Ammon's horn (tissue), 1 donor: ENCODE measurements around the gene CCDC7.
"Not testable (repeated sequence)": the region's sequence is repeated elsewhere in the genome, so short reads cannot be mapped to it uniquely, and the experiment has no call there.

ENCODE experiments used
- DNase-seq: peaks from one replicate; pipeline ENCODE4 v3.0.0-alpha.2; 2016; ENCODE audit warnings: low spot score

CCDC7 gene

GRCh38 chr10:32454148-32454547 lies 8.2 kb downstream of the CCDC7 start:
- no peak for DNase-seq

DNA sequence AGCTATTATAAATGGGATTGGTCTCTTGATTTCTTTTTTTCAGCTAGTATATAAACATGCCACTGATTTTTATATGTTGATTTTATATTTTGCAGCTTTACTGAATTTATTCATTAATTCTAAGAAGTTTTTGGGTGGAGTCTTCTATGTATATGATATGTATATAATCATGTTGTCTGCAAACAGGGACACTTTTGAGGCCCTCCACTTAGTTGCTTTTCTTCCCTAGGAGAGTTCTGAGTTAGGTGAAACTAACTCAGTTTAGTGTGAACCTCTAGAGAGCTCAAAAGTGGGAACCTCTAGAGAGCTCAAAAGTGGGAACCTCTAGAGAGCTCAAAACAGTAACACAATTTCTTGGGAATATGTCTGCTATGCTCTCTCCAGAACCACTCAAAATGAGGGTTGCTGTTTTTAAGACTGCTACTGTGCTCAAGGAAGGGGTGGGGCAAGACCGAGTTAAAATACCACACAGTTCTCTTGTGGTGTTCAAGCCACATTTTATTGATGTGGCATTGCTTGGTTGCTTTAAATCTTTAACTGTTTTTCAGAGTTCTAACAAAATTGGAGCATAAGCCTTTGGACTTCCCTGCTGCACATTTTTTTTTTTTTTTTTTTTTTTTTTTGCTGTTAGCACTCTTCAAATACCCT lies 13.2 kb downstream of the CCDC7 start:
- no peak for DNase-seq

GRCh38 chr10:32461203-32461602 lies 15.3 kb downstream of the CCDC7 start:
- no peak for DNase-seq

- DNase-seq: no peak
Measured at GRCh38 chr10:32471232-32471631, 25.3 kb downstream of the CCDC7 start.

DNA sequence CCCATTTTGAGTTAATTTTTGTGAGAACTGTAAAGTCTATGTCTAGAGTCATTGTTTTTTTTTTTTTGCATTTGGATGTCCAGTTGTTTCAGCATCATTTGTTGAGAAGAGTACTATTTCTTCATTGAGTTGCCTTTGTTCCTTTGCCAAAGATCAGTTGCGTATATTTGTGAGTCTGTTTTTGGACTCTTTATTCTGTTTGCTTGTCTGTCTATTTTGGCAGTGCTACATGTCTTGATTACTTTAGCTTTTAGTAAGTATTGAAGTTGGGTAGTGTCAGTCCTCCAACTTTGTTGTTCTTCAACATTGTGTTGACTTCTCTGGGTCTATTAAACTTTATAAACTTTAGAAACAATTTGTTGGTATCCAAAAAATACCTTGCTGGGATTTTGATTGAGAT lies 31.6 kb downstream of the CCDC7 start:
- no peak for DNase-seq

DNA sequence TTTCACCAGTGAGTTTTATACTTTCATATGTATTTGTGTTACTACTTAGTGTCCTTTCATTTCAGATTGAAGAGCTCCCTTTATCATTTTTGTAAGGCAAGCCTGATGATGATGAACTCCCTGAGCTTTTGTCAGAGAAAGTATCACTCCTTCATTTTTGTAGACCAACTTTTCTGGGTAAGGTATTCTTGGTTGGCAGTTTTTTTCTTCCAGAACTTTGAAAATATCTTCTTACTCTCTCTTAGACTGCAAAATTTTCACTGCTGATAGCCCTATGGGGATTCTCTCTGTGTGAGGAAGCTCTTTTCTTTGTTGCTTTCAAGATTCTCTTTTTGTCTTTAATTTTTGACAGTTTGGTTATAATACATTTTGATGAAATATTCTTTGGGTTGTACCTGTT lies 35.7 kb downstream of the CCDC7 start:
- DNase-seq: no peak

DNA sequence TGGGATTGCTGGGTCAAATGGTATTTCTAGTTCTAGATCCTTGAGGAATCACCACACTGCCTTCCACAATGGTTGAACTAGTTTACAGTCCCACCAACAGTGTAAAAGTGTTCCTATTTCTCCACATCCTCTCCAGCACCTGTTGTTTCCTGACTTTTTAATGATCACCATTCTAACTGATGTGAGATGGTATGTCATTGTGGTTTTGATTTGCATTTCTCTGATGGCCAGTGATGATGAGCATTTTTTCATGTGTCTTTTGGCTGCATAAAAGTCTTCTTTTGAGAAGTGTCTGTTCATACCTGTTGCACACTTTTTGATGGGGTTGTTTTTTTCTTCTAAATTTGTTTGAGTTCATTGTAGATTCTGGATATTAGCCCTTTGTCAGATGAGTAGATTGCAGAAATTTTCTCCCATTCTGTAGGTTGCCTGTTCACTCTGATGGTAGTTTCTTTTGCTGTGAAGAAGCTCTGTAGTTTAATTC lies 37.1 kb downstream of the CCDC7 start:
- not testable (repeated sequence) for DNase-seq

GRCh38 chr10:32488038-32488437 lies 42.1 kb downstream of the CCDC7 start:
- not testable (repeated sequence) for DNase-seq

GRCh38 chr10:32489158-32489557 lies 43.2 kb downstream of the CCDC7 start:
- DNase-seq: no peak

DNA sequence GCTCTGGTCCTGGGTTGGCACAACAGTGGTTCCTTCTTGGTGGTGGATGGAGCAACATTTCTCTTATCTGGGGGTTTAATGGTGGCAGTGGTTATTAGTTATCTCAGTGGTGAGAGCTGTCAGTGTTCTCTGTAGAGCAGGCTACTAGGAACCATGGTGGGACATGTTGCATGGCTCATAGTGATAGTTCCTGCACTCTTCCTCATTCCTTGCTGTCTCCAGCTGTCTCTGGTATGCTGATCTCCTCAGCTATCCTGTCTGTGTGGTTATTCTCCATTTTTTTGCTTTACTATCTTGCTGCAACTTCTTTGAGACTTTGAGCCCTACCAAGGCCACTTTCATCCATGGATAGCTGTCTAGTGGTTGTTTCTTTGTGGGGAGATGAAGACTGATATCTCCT lies 44.0 kb downstream of the CCDC7 start:
- DNase-seq: no peak

DNA sequence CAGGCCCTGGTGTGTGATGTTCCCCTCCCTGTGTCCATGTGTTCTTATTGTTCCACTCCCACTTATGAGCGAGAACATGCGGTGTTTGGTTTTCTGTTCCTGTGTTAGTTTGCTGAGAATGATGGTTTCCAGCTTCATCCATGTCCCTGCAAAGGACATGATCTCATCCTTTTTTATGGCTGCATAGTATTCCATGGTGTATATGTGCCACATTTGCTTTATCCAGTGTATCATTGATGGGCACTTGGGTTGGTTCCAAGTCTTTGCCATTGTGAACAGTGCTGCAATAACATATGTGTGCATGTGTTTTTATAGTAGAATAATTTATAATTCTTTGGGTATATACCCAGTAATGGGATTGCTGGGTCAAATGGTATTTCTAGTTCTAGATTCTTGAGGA lies 48.6 kb downstream of the CCDC7 start:
- DNase-seq: not testable (repeated sequence)

GRCh38 chr10:32500136-32500535 lies 54.2 kb downstream of the CCDC7 start:
- DNase-seq: not testable (repeated sequence)

DNA sequence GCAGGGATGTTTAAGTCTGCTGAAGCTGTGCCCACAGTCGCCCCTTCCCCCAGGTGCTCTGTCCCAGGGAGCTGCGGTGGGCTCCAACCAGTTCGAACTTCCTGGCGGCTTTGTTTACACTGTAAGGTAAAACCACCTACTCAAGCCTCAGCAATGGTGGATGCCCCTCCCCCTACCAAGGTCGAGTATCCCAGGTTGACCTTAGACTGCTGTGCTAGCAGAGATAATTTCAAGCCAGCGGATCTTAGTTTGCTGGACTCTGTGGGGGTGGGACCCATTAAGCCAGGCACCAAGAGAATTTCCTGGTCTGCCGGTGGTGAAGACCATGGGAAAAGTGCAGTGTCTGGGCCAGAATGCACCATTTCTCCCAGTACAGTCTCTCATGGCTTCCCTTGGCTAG lies 56.0 kb downstream of the CCDC7 start:
- no peak for DNase-seq

- DNase-seq: not testable (repeated sequence)
Measured at GRCh38 chr10:32505762-32506420, 60.0 kb downstream of the CCDC7 start.

DNA sequence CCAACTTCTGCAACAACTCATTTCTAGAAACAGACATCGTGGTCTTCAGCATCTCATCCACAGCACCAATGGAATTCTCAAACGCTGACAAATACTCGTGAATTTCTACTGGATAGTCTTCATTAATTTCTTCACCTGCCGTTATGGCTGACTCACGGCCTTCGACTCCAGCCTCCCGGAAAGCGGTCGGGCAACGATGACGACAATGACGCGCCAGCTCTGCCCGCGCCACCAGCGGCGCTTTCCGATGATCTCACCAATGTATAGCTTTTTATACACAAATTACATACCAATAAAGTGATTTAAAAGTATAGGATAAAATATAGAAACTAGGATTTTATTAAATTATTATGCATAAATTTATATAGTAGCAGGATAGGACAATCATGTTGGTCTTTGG lies 65.7 kb downstream of the CCDC7 start:
- DNase-seq: no peak

DNA sequence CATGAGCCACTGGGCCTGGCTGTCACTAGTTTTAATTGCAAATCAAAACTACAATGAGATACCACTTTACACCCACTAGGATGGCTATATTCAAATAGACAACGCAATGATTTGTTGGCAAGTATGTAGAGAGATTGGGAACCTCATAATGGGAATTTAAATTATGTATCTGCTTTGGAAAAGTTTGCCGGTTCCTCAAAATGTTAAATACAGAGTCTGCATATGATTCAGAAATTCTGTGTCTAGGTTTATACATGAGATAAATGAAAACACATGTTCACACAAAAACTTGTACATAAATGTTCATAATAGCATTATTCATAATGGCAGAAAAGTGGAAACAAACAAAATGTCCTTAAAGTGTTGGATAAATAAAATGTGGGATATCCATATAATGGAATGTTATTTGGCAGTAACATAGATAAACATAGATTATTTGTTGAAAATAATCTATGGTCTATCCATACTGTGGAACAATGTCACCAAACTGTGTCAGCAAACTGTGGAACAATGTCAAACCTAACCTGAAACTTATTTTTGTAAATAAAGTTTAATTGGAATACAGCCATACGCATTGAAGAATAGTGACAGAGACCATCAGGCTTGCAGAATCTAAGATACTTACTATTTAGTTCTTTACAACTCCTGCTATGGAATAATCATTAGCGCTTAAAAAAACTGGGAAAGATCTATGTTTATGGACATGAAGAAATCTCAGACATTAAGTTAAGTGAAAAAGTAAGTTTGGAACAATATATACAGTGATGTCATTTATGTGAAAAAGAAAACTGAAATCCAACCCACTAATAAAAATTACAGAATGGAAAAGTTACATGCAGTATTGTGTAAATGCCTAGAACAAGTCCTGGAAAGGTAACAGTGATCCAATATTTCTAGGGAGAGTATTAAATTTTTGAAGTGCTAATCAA lies 70.9 kb downstream of the CCDC7 start:
- no peak for DNase-seq

GRCh38 chr10:32530231-32530630 lies 84.3 kb downstream of the CCDC7 start:
- DNase-seq: no peak

GRCh38 chr10:32538256-32538655 lies 92.3 kb downstream of the CCDC7 start:
- DNase-seq: no peak

GRCh38 chr10:32540691-32541470 lies 94.9 kb downstream of the CCDC7 start:
- no peak for DNase-seq

DNA sequence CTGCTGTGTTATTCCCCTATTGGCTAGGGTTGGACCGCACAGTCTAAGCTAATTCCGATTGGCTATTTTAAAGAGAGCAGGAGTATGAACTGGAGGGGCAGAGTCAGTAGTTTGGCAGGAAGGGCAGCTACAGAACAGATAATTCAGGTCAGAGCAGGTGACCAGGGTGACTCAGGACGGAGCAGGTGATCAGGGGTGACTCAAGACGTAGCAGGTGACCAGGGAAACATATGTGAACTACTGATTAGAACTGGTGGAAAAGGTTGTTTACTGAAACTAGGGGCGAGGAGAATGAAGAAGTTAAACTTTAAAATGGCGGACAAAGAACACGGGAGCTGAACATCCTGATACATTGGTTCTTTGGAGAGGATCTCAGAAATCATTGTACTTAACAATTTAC lies 102.3 kb downstream of the CCDC7 start:
- DNase-seq: no peak

GRCh38 chr10:32556783-32557395 lies 110.9 kb downstream of the CCDC7 start:
- no peak for DNase-seq
